Mesendoderm (in vitro differentiated cells): ENCODE data around the gene BRAP.
"Not testable (repeated sequence)": the region's sequence is repeated elsewhere in the genome, so short reads cannot be mapped to it uniquely, and the experiment has no call there.

Source experiments
- DNase-seq: peaks from one replicate; pipeline ENCODE4 v3.0.0; 2013
- H2AK5ac ChIP-seq: 2 replicates; pipeline ENCODE4 v1.6.1; 2013; ENCODE audit warnings: low read length, inconsistent platforms
- H2BK120ac ChIP-seq: 2 replicates; pipeline ENCODE4 v1.6.1; 2013; ENCODE audit warnings: low read depth, mild to moderate bottlenecking, low read length, moderate library complexity, mixed read lengths
- H2BK15ac ChIP-seq: replicated peaks from 2 replicates; pipeline ENCODE4 v1.6.1; 2013; ENCODE audit warnings: low read depth, mild to moderate bottlenecking, moderate library complexity
- H2BK5ac ChIP-seq: 2 replicates; pipeline ENCODE4 v1.6.1; 2013; ENCODE audit warnings: low read length, inconsistent platforms
- H3K18ac ChIP-seq: 2 replicates; pipeline ENCODE4 v1.6.1; 2013; ENCODE audit warnings: mild to moderate bottlenecking, low read length, mixed read lengths
- H3K23ac ChIP-seq: one replicate; pipeline ENCODE4 v1.6.1; 2013; ENCODE audit warnings: low read length
- H3K27ac ChIP-seq: 2 replicates; pipeline ENCODE4 v1.5.1; 2013; ENCODE audit warnings: low read depth, mild to moderate bottlenecking, inconsistent platforms, low read length, moderate library complexity
- H3K27me3 ChIP-seq: 2 replicates; pipeline ENCODE4 v1.6.1; 2013; ENCODE audit warnings: low read length, control low read depth, mild to moderate bottlenecking, inconsistent platforms; ENCODE audit not compliant: insufficient read depth, poor library complexity
- H3K36me3 ChIP-seq: 2 replicates; pipeline ENCODE4 v1.6.1; 2013; ENCODE audit warnings: low read length, inconsistent platforms; ENCODE audit not compliant: control insufficient read depth, insufficient read depth
- H3K4ac ChIP-seq: one replicate; pipeline ENCODE4 v1.6.1; 2013; ENCODE audit warnings: low read depth, mild to moderate bottlenecking, low read length, moderate library complexity
- H3K4me1 ChIP-seq: 2 replicates; pipeline ENCODE4 v1.6.1; 2013; ENCODE audit warnings: low read depth, low read length, inconsistent platforms; ENCODE audit not compliant: control insufficient read depth
- H3K4me2 ChIP-seq: 2 replicates; pipeline ENCODE4 v1.6.1; 2013; ENCODE audit warnings: low read length
- H3K4me3 ChIP-seq: 2 replicates; pipeline ENCODE4 v1.5.1; 2013; ENCODE audit warnings: mild to moderate bottlenecking, low read length
- H3K56ac ChIP-seq: one replicate; pipeline ENCODE4 v1.6.1; 2013; ENCODE audit warnings: low read length
- H3K79me1 ChIP-seq: 2 replicates; pipeline ENCODE4 v1.6.1; 2013; ENCODE audit warnings: low read length, inconsistent platforms
- H3K79me2 ChIP-seq: 2 replicates; pipeline ENCODE4 v1.6.1; 2013; ENCODE audit warnings: mild to moderate bottlenecking, low read length; ENCODE audit not compliant: control insufficient read depth, insufficient read depth
- H3K9ac ChIP-seq: 2 replicates; pipeline ENCODE4 v1.6.1; 2013; ENCODE audit warnings: low read length, inconsistent platforms
- H4K5ac ChIP-seq: one replicate; pipeline ENCODE4 v1.6.1; 2013; ENCODE audit warnings: low read length
- H4K8ac ChIP-seq: one replicate; pipeline ENCODE4 v1.6.1; 2013; ENCODE audit warnings: low read depth, mild to moderate bottlenecking, control low read depth, low read length, moderate library complexity
- WGBS: extraction: QIAGEN DNeasy Blood & Tissue Kit; methylation state at CpG from one replicate; pipeline ENCODE4 v1.1.7; 2013; ENCODE audit warnings: low lambda C conversion rate, missing lambda C conversion rate; ENCODE audit not compliant: insufficient coverage; ENCODE audit errors: extremely low coverage; 5-methylcytosine and 5-hydroxymethylcytosine counted together

BRAP gene

DNA sequence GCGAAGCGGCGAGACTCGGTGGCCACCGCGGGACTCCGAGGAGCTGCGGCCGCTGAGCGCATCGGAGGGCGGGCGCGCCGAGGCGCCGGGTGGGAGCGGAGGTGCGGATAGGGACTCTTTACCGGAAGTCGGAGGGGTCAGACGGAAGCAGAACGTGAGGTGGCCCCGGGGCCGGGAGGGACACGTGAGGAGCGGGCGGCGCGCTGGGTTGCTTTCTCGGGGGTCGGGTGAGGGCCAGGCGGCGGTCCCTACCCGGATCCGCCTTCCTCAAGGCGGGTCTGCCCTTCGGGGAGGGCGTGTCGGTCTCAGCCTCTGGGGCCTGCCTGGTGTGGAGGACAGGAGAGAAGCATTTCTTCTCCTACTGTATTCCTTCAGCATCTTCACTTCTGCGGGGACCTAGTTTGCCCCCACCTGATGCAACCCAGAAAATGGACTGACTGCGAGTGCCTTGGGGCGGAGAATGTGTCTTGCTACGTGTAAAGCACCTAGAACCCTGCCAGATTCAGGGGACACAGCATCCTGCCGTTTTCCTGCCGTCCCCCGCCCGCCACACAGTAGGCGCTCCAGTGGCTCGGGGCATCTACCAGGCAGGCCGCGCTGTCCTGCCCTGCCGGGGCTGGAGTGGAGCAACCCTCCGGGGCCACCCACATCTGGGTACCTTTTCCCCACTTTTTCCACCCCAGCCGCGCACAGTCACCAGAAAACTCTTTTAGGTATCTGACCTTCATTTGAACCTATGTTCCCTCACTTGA lies 86.1 kb downstream of the BRAP start:
- H2BK15ac ChIP-seq = no peak overlapping the region
- H3K4me1 ChIP-seq = no peaks in the 10 kb centered on the region
- peak overlapping the region; percentile 96 for H2BK120ac ChIP-seq
- peak overlapping the region; percentile 79 for H3K4me3 ChIP-seq
- peak overlapping the region; percentile 99 for H3K56ac ChIP-seq
- H3K18ac ChIP-seq = peak overlapping the region; percentile 99
- H2BK5ac ChIP-seq = peak overlapping the region; percentile 100
- H3K4me2 ChIP-seq = peak overlapping the region; percentile 98
- H3K4ac ChIP-seq = peak overlapping the region; percentile 59
- H3K36me3 ChIP-seq = no peaks in the 10 kb centered on the region
- WGBS = no CpG with 5 or more reads among the region's 56 CpGs
- peak; percentile 97 for DNase-seq
- peak overlapping the region; percentile 99 for H3K27ac ChIP-seq
- peaks cover 31% of the 10 kb centered on the region for H3K79me2 ChIP-seq
- peak overlapping the region; percentile 93 for H3K9ac ChIP-seq
- H3K23ac ChIP-seq = peak overlapping the region; percentile 45
- H3K79me1 ChIP-seq = peaks cover 2% of the 10 kb centered on the region
- peak overlapping the region; percentile 56 for H4K5ac ChIP-seq
- H2AK5ac ChIP-seq = peak overlapping the region; percentile 22
- H4K8ac ChIP-seq = peak overlapping the region; percentile 78
- H3K27me3 ChIP-seq = no peaks in the 10 kb centered on the region

DNA sequence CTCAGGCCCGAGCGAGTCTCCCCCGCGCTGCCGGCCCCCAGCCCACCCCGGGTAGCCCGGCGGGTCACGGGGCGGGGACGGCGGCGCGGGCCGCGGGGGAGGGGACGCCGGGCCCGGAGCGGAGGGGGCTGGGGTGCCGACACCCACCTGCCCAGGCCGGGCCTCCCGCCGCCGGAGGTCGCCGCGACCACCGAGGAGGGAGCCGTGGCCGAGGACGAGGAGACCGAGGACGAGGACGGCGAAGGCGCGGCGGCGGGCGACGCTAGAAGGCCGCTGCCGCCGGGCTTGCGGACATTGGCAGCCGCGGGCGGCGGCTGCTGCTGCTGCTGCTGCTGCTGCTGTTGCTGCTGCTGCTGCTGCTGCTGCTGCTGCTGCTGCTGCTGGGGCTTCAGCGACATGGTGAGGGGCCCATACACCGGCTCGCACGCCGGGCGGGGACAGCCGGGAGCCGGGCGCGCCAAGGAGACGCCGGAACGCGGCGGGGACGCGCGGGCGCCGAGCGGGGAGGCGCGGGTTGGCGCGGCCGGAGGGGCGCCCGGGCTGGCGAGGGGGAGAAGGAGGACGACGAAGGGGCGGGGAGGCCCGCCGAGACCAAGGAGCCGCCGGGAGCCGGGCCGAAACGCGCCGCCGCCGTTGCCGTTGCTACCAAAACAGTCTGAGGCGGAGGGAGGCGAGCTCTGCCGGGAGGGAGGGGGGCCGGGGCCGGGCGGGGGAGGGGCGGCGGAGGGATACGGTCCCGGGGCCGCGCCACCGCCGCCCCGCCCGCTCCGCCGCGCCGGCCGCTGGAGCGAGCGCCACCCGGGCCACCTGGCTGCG lies 86.9 kb downstream of the BRAP start, which contains the start of gene ATXN2:
Gene ATXN2 (minus strand): TSS at position 679 of the 816 bp plus-strand sequence. CDS start 281 bp downstream, at position 398.
- H2BK120ac ChIP-seq = peak within 1 kb of the TSS; percentile 96
- no peak for DNase-seq
- H3K18ac ChIP-seq = peak within 1 kb of the TSS; percentile 99
- H3K4me1 ChIP-seq = no peaks in the 10 kb centered on the region
- H3K4me2 ChIP-seq = peak within 1 kb of the TSS; percentile 99
- no peaks in the 10 kb centered on the region for H3K27me3 ChIP-seq
- H3K27ac ChIP-seq = peak within 1 kb of the TSS; percentile 99
- H4K5ac ChIP-seq = peak within 1 kb of the TSS; percentile 56
- H4K8ac ChIP-seq = peak within 1 kb of the TSS; percentile 78
- H3K9ac ChIP-seq = peak within 1 kb of the TSS; percentile 96
- WGBS = no CpG with 5 or more reads among the region's 119 CpGs
- H3K36me3 ChIP-seq = no peaks in the 10 kb centered on the region
- H3K4me3 ChIP-seq = peak within 1 kb of the TSS; percentile 97
- H2BK5ac ChIP-seq = peak within 1 kb of the TSS; percentile 100
- peaks cover 2% of the 10 kb centered on the region for H3K79me1 ChIP-seq
- peak within 1 kb of the TSS; percentile 22 for H2AK5ac ChIP-seq
- H3K79me2 ChIP-seq = peaks cover 38% of the 10 kb centered on the region
- H2BK15ac ChIP-seq = no peak within 1 kb of the TSS
- peak within 1 kb of the TSS; percentile 94 for H3K4ac ChIP-seq
- peak within 1 kb of the TSS; percentile 45 for H3K23ac ChIP-seq
- H3K56ac ChIP-seq = peak within 1 kb of the TSS; percentile 99

DNA sequence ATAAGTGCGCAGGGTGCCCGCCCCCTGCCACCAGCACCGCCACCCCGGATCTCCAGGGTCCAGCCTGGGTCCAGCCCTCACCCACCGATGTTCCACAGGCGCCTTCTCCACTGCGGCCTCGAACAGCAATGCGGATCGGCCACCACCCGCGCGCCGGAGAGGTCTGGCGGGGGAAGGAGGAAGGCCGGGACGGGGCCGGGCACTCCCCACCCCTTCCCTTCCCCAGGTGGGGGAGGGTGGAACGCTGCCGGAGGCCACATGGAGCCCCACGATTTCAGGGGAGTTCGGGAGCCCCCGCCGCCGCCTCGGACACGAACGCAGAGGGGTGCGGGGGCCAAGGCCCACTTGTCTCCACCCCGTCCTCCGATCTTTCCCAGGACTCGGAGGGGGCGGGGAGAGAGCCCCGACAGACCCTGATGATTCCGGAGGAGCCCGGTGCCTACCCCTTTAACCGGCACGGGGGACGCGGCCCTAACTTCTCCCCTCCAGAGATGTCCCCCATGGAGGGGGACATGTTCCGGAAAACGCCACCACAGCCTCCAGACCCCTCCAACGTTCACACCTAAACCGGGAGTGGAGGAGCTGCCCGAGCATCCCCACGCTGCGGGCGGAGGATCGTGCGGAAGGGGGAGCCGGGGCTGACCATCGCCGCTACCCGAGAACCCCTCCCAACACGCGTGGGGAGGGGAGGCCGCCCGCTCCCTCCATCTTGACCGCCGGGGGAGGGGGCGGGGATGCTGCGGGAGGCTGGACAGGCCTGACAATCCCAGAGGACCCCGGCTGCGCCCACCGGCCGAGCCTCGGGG lies 87.7 kb downstream of the BRAP start:
- Histone ChIP-seq H2BK5ac (peak overlapping the region; percentile 35), H3K79me2 (peaks cover 42% of the 10 kb centered on the region), H3K27ac (peak overlapping the region; percentile 89), H4K5ac (no peak overlapping the region), H3K23ac (peak overlapping the region; percentile 45), H3K27me3 (no peaks in the 10 kb centered on the region), H3K4me1 (no peaks in the 10 kb centered on the region), H3K4me2 (peak overlapping the region; percentile 99), H4K8ac (no peak overlapping the region), H3K4ac (peak overlapping the region; percentile 94), H2BK120ac (no peak overlapping the region), H3K18ac (peak overlapping the region; percentile 99), H3K36me3 (no peaks in the 10 kb centered on the region), H2BK15ac (no peak overlapping the region), H2AK5ac (no peak overlapping the region), H3K4me3 (peak overlapping the region; percentile 97), H3K79me1 (peaks cover 2% of the 10 kb centered on the region), H3K9ac (peak overlapping the region; percentile 96), H3K56ac (peak overlapping the region; percentile 98)
- no CpG with 5 or more reads among the region's 67 CpGs for WGBS
- peak; percentile 41 for DNase-seq

DNA sequence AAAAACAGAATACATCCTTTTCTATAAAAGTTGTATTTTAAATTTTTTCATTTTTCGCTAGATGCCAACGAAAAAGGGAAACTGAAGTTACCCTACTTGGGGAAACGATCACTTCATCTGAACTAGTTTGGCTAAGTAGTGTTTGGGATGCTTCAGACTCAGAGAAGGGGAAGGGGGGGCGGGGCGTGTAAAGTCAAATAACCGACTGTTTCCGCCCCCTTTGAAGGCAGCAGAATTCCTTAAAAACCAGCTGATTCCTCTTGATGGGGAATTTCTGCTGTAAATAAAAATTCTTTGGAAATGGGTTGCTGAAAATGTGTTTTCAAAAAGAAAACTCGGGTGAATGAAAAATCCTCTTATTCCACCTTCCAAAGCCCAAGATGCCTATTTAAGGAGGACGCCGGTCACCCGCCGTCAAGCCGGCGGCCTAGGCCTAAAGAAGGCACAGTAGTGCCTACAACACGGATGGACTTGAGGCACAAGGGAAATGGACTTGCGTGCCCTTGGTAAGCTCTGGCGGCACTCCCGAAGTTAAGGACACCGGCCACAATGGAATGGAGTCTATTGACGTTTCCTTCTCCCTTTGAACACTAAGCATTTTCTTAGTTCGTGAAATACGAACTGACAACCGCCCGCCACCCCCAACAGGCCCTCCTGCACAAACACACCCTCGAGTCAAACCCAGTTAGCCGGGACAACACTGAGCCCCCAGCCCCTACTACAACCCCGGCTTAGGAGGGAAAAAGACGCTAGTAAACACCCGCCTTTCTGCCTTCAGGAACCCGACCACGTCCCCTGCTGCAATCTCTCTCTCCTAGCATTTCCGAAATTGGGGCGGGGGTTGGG lies 88.5 kb downstream of the BRAP start:
- Histone ChIP-seq H4K5ac (no peak overlapping the region), H3K4ac (peak overlapping the region; percentile 94), H3K18ac (peak overlapping the region; percentile 99), H3K4me3 (peak overlapping the region; percentile 97), H3K36me3 (no peaks in the 10 kb centered on the region), H3K27me3 (no peaks in the 10 kb centered on the region), H3K79me2 (peaks cover 45% of the 10 kb centered on the region), H2BK5ac (no peak overlapping the region), H3K23ac (peak overlapping the region; percentile 45), H3K27ac (peak overlapping the region; percentile 89), H3K9ac (peak overlapping the region; percentile 96), H2BK120ac (no peak overlapping the region), H3K56ac (peak overlapping the region; percentile 98), H2AK5ac (no peak overlapping the region), H3K4me2 (peak overlapping the region; percentile 99), H4K8ac (no peak overlapping the region), H2BK15ac (no peak overlapping the region), H3K79me1 (peaks cover 2% of the 10 kb centered on the region), H3K4me1 (no peaks in the 10 kb centered on the region)
- WGBS = no CpG with 5 or more reads among the region's 33 CpGs
- peak; percentile 81 for DNase-seq

DNA sequence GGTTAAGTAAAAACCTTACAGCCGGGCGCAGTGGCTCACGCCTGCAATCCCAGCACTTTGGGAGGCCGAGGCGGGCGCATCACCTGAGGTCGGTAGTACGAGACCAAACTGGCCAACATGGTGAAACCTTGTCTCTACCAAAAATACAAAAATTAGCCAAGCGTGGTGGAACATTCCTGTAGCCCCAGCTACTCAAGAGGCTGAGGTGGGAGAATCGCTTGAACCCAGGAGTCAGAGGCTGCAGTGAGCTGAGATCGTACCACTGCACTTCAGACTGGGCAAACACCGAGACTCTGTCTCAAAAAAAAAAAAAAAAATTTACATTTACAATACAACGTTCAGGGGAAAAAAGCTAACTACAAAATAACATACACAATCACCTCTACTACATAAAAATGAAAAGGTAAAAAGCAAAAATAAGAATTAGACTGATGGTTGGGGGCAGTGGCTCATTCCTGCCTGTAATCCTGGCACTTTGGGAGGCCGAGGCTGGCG lies 90.4 kb downstream of the BRAP start:
- not testable (repeated sequence) for H3K27ac ChIP-seq, H3K4me3 ChIP-seq, H3K79me1 ChIP-seq, H3K4me2 ChIP-seq, DNase-seq, H2BK15ac ChIP-seq, H3K4me1 ChIP-seq, H2BK5ac ChIP-seq, H4K5ac ChIP-seq, H3K4ac ChIP-seq, H3K9ac ChIP-seq, H4K8ac ChIP-seq, H3K56ac ChIP-seq, H3K27me3 ChIP-seq, H3K18ac ChIP-seq, H3K23ac ChIP-seq, H2BK120ac ChIP-seq, H2AK5ac ChIP-seq, H3K36me3 ChIP-seq
- WGBS = no CpG with 5 or more reads among the region's 15 CpGs
- H3K79me2 ChIP-seq = peaks cover 60% of the 10 kb centered on the region
